ENCODE results near the gene PSME1. TPM values are rescaled to one million over a fixed set of nuclear protein-coding genes. Genes with fewer than 3 reads are reported as not detected.

PSME1 gene
- total and polyA plus RNA-seq, 4 donors: 125 to 311 (median 239) TPM

DNA sequence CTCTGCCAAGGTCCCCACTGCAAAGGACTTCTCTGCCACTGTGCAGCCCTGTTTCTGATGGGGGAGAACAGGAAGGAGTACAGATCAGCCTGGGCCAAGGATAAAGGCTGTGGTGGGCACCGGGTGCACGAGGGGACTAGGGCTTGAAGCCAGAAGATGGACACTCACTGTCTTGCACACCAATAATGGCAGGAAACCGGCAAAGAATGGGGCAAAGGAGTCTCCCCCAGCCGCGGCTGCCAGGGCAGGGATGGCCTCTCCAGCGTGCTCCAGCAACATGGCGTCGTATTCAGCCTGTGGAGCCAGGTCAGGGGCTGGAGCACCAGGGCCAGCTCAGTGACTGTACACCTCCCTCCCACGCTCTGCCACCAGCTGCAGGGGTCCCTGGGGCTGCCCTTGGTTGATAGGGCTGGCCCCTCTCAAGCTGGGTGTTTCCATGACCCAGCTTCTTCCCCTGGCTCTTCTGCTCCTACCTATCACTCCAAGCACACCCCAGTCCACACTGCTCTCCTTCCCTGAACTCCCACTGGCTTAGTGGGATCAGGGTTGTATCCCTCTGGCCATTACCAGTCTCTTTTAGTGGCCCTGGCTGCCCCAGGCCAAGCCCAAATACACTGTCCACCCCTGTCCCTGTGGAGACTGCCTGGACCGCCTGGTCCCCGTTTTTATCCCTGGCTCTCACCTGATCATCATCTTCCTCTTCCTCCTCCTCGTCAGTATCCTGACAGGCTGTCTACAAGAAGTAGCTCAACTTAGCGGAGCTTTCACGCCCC lies 46.3 kb downstream of the PSME1 start:
- DNase-seq: no peak
- TF ChIP-seq, protein P1, sequence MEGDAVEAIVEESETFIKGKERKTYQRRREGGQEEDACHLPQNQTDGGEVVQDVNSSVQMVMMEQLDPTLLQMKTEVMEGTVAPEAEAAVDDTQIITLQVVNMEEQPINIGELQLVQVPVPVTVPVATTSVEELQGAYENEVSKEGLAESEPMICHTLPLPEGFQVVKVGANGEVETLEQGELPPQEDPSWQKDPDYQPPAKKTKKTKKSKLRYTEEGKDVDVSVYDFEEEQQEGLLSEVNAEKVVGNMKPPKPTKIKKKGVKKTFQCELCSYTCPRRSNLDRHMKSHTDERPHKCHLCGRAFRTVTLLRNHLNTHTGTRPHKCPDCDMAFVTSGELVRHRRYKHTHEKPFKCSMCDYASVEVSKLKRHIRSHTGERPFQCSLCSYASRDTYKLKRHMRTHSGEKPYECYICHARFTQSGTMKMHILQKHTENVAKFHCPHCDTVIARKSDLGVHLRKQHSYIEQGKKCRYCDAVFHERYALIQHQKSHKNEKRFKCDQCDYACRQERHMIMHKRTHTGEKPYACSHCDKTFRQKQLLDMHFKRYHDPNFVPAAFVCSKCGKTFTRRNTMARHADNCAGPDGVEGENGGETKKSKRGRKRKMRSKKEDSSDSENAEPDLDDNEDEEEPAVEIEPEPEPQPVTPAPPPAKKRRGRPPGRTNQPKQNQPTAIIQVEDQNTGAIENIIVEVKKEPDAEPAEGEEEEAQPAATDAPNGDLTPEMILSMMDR (IDR thresholded peaks at IDR 0.05; ENCODE audit: control extremely low read depth, extremely low read depth): no peak
- Histone ChIP-seq H3K27me3 (ENCODE audit: control insufficient read depth in 3 of 3, insufficient read depth in 3 of 3, low read length in 2 of 3) (no peaks in the 10 kb centered on the region), H3K9ac (ENCODE audit: insufficient read depth in 1 of 2, low read length in 2 of 2) (no peak overlapping the region), H3K27ac (ENCODE audit: low read depth in 1 of 2, low read length in 1 of 2) (no peak overlapping the region), H3K4me3 (no peak overlapping the region), H3K9me3 (ENCODE audit: control insufficient read depth in 4 of 4, insufficient read depth in 3 of 4, low read length in 3 of 4) (no peaks in the 10 kb centered on the region), H3K36me3 (ENCODE audit: control insufficient read depth in 4 of 4, insufficient read depth in 4 of 4, low read length in 4 of 4) (peaks cover 23 to 86% (median 28%) of the 10 kb centered on the region in 4 donors), H3K4me1 (ENCODE audit: control insufficient read depth in 5 of 5, insufficient read depth in 5 of 5, low read length in 5 of 5) (no peaks in the 10 kb centered on the region)
- no peak for ATAC-seq (ENCODE audit: insufficient read depth, low FRiP score)
- 84 to 90% methylated on average over 14 of the region's 14 CpGs for WGBS, 2 donors

DNA sequence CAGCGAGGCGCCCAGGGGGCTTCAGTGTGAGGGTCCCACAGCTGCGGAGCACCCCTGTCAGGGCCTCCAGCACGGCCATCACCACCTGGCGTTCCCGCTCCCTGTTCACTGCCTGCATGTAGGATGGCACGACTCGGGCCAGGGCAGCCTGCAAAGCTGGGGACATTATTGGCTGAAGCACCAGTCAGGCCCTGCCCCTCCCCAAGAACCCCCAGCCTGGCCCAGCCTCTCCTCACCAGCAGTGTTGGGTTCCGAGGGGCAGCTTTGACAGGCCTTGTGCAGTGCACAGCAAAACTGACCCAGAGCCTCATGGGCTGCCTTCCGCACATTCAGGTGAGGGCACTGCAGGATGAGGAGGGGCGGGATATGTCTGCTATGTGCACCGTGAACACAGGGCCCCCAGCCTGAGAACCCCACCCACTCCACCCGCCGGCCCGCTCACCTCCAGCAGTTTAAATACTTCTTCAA lies 47.1 kb downstream of the PSME1 start:
- H3K4me1 ChIP-seq (ENCODE audit: control insufficient read depth in 5 of 5, insufficient read depth in 5 of 5, low read length in 5 of 5): peaks cover 0 to 7% (median 5%) of the 10 kb centered on the region in 5 donors
- no peak overlapping the region for H3K9ac ChIP-seq (ENCODE audit: insufficient read depth in 1 of 2, low read length in 2 of 2)
- TF ChIP-seq, protein P1 (IDR thresholded peaks at IDR 0.05; ENCODE audit: control extremely low read depth, extremely low read depth): no peak
- no peak overlapping the region for H3K4me3 ChIP-seq
- WGBS, 2 donors: 90 to 95% methylated on average over 15 of the region's 15 CpGs
- DNase-seq: no peak
- H3K9me3 ChIP-seq (ENCODE audit: control insufficient read depth in 4 of 4, insufficient read depth in 3 of 4, low read length in 3 of 4): no peaks in the 10 kb centered on the region
- H3K27ac ChIP-seq (ENCODE audit: low read depth in 1 of 2, low read length in 1 of 2): no peak overlapping the region
- H3K36me3 ChIP-seq (ENCODE audit: control insufficient read depth in 4 of 4, insufficient read depth in 4 of 4, low read length in 4 of 4): peaks cover 23 to 78% (median 28%) of the 10 kb centered on the region in 4 donors
- no peaks in the 10 kb centered on the region for H3K27me3 ChIP-seq (ENCODE audit: control insufficient read depth in 3 of 3, insufficient read depth in 3 of 3, low read length in 2 of 3)
- ATAC-seq (ENCODE audit: insufficient read depth, low FRiP score): no peak

DNA sequence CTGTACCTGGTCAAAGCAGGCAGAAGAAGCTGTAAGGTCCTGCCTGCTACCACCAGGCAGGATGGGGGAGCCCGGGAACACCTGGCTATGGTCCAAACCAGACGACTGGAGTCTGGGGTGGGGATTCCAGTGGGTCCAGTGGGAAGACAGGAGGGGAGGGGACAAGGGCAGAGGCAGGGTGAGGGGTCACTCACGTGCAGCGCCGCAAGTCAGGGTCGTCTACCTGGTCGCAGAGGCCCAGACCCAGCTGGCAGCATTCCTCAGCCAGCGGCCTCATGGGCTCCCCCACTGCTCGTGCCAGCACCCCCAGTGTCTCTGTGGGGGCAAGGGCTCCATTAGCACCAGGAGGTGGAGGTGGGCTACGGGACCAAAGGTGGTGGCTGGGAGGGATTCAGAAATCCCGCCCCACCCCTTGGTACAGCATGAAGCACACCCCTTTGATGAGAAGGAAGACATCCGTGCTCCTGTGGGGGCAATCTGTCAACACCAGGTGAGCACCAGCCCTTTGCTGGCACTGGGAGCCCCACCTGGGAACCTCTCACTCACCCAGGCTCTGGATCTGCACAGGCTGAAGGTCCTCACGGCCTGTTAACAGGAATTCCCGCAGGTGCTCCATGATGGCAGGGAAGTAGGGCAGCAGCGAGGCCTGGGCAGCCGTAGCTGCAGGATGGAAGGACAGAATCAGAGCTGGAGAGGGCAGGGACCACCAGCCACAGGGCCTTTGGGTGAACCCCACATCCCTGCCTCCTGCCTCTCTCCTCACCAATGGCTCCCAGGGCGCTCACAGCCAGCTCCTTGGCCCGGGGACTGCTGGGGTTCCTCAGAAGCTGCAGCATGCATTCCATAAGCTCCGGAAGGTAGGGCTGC lies 48.3 kb downstream of the PSME1 start:
- Histone ChIP-seq H3K4me1 (ENCODE audit: control insufficient read depth in 5 of 5, insufficient read depth in 5 of 5, low read length in 5 of 5) (peaks cover 0 to 8% (median 5%) of the 10 kb centered on the region in 5 donors), H3K27ac (ENCODE audit: low read depth in 1 of 2, low read length in 1 of 2) (no peak overlapping the region), H3K36me3 (ENCODE audit: control insufficient read depth in 4 of 4, insufficient read depth in 4 of 4, low read length in 4 of 4) (peaks cover 23 to 66% (median 28%) of the 10 kb centered on the region in 4 donors), H3K9me3 (ENCODE audit: control insufficient read depth in 4 of 4, insufficient read depth in 3 of 4, low read length in 3 of 4) (no peaks in the 10 kb centered on the region), H3K9ac (ENCODE audit: insufficient read depth in 1 of 2, low read length in 2 of 2) (no peak overlapping the region), H3K4me3 (no peak overlapping the region), H3K27me3 (ENCODE audit: control insufficient read depth in 3 of 3, insufficient read depth in 3 of 3, low read length in 2 of 3) (no peaks in the 10 kb centered on the region)
- TF ChIP-seq, protein P1 (IDR thresholded peaks at IDR 0.05; ENCODE audit: control extremely low read depth, extremely low read depth): no peak
- 91 to 92% methylated on average over 19 of the region's 19 CpGs for WGBS, 2 donors
- DNase-seq (no peak), ATAC-seq (ENCODE audit: insufficient read depth, low FRiP score) (no peak)
